Upper lobe of right lung (tissue), 1 donor: Measurements from ENCODE around the gene DDR2. TPM values are rescaled to one million over a fixed set of nuclear protein-coding genes. Genes with fewer than 3 reads are reported as not detected.

Source experiments
- ATAC-seq: fragments of 200-7000 bp; cut with Tn5 transposase; one replicate; pipeline ENCODE4 v1.9.1; 2020; ENCODE audit warnings: mild to moderate bottlenecking, moderate library complexity
- DNase-seq: peaks from one replicate; pipeline ENCODE4 v3.0.0-alpha.2; 2020
- H3K27ac ChIP-seq: fragments of 200-600 bp; one replicate; pipeline ENCODE4 v1.8.0; 2022
- H3K27me3 ChIP-seq: fragments of 200-600 bp; one replicate; pipeline ENCODE4 v1.8.0; 2022; ENCODE audit warnings: mild to moderate bottlenecking
- H3K36me3 ChIP-seq: fragments of 200-600 bp; one replicate; pipeline ENCODE4 v1.8.0; 2022
- H3K4me1 ChIP-seq: fragments of 200-600 bp; one replicate; pipeline ENCODE4 v1.8.0; 2022
- H3K4me3 ChIP-seq: fragments of 200-600 bp; one replicate; pipeline ENCODE4 v1.8.0; 2022; ENCODE audit warnings: mild to moderate bottlenecking
- H3K9me3 ChIP-seq: fragments of 200-600 bp; one replicate; pipeline ENCODE4 v1.8.0; 2022
- intact Hi-C: fragments of 100-400 bp; cut with DNase I; formaldehyde crosslinking; loops from one replicate; pipeline ENCODE4 v1.11.0; 2022
- total RNA-seq: library from RNA; stranded (reverse); fragmentation: NEBNext Ultra II Directional; extraction: Animal tissue kit (Norgen Biotek cat#: 25700); gene quantifications from one replicate; pipeline ENCODE4 v1.2.1, GENCODE V29; 2021
- TF ChIP-seq, protein P1 (sequence below): fragments of 200-600 bp; IDR thresholded peaks from one replicate; pipeline ENCODE4 v1.8.0; 2022; ENCODE audit warnings: antibody characterized with exemption
- donor health status: DM: no; HTN: yes; CAD: no; lungs with severe emphysema.

DDR2 gene
- total RNA-seq, 1 donor from 2014 or later, result 44.6 TPM

GRCh38 chr1:162681122-162681436, 48.8 kb downstream of the DDR2 start:
- ATAC-seq (no peak), DNase-seq (no peak)
- H3K36me3 ChIP-seq, result no peaks in the 10 kb centered on the region
- no peaks in the 10 kb centered on the region for H3K4me1 ChIP-seq
- H3K9me3 ChIP-seq, result no peaks in the 10 kb centered on the region
- intact Hi-C loops, result no loop called here
- TF ChIP-seq, protein P1, sequence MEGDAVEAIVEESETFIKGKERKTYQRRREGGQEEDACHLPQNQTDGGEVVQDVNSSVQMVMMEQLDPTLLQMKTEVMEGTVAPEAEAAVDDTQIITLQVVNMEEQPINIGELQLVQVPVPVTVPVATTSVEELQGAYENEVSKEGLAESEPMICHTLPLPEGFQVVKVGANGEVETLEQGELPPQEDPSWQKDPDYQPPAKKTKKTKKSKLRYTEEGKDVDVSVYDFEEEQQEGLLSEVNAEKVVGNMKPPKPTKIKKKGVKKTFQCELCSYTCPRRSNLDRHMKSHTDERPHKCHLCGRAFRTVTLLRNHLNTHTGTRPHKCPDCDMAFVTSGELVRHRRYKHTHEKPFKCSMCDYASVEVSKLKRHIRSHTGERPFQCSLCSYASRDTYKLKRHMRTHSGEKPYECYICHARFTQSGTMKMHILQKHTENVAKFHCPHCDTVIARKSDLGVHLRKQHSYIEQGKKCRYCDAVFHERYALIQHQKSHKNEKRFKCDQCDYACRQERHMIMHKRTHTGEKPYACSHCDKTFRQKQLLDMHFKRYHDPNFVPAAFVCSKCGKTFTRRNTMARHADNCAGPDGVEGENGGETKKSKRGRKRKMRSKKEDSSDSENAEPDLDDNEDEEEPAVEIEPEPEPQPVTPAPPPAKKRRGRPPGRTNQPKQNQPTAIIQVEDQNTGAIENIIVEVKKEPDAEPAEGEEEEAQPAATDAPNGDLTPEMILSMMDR, result no peak
- H3K27ac ChIP-seq, result no peak overlapping the region
- H3K4me3 ChIP-seq, result no peak overlapping the region
- H3K27me3 ChIP-seq, result no peaks in the 10 kb centered on the region

GRCh38 chr1:162682013-162682419, 49.8 kb downstream of the DDR2 start:
- TF ChIP-seq, protein P1, result no peak
- H3K4me1 ChIP-seq, result no peaks in the 10 kb centered on the region
- H3K27ac ChIP-seq, result no peak overlapping the region
- no peak for DNase-seq
- no peak for ATAC-seq
- H3K36me3 ChIP-seq, result no peaks in the 10 kb centered on the region
- no peak overlapping the region for H3K4me3 ChIP-seq
- H3K9me3 ChIP-seq, result no peaks in the 10 kb centered on the region
- intact Hi-C loops, result no loop called here
- no peaks in the 10 kb centered on the region for H3K27me3 ChIP-seq

DNA sequence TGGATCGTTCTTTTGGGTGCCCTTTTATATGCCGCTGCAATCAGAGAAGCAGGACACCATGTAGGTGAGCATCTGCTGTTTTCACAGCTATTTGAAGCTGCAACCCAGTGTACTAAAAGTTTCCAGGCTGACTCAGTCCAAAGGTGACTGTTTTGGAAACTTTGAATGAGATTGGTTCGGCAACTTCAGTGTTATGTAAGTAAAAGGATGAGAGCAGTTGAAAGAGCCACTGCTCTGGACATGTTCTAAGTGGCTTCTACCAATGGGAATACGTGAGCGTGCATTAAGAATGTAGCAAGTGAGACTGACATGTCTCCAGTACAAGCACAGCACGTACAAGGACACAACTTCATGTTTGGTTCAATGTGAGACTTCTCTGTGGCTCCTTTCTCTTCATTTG, 55.6 kb downstream of the DDR2 start:
- TF ChIP-seq, protein P1, result no peak
- Histone ChIP-seq H3K27ac (no peak overlapping the region), H3K4me3 (no peak overlapping the region), H3K9me3 (no peaks in the 10 kb centered on the region), H3K27me3 (no peaks in the 10 kb centered on the region), H3K4me1 (peaks cover 5% of the 10 kb centered on the region), H3K36me3 (no peaks in the 10 kb centered on the region)
- ATAC-seq (no peak), DNase-seq (no peak)
- intact Hi-C loops, result no loop called here

GRCh38 chr1:162688521-162688920, 56.3 kb downstream of the DDR2 start:
- TF ChIP-seq, protein P1, result no peak
- Histone ChIP-seq H3K27me3 (no peaks in the 10 kb centered on the region), H3K4me3 (no peak overlapping the region), H3K4me1 (peaks cover 5% of the 10 kb centered on the region), H3K27ac (no peak overlapping the region), H3K36me3 (no peaks in the 10 kb centered on the region), H3K9me3 (no peaks in the 10 kb centered on the region)
- intact Hi-C loops, result no loop called here
- no peak for ATAC-seq
- DNase-seq, result no peak

GRCh38 chr1:162688931-162689330, 56.7 kb downstream of the DDR2 start:
- Histone ChIP-seq H3K9me3 (no peaks in the 10 kb centered on the region), H3K27ac (no peak overlapping the region), H3K27me3 (no peaks in the 10 kb centered on the region), H3K36me3 (no peaks in the 10 kb centered on the region), H3K4me1 (peaks cover 5% of the 10 kb centered on the region), H3K4me3 (no peak overlapping the region)
- DNase-seq (no peak), ATAC-seq (no peak)
- TF ChIP-seq, protein P1, result no peak
- intact Hi-C loops, result no loop called here
